Ovary (tissue), 3 donors: Measurements from ENCODE around the gene INPP5A.

Source experiments
- CTCF ChIP-seq, 3 donors: fragments of 450-650 bp in 2 of 3; fragments of 200-600 bp in 1 of 3; IDR thresholded peaks; one replicate each; pipeline versions ENCODE4 v1.5.1 to v1.8.0; 2016 to 2022; ENCODE audit warnings: antibody characterized with exemption in 3 of 3, mild to moderate bottlenecking in 1 of 3
- POLR2A ChIP-seq: fragments of 450-650 bp; IDR thresholded peaks from one replicate; pipeline ENCODE4 v1.6.1; 2017; ENCODE audit warnings: antibody characterized with exemption, mild to moderate bottlenecking, moderate library complexity
- donor health status: DM: no; HTN: no; CAD: no.

DNA sequence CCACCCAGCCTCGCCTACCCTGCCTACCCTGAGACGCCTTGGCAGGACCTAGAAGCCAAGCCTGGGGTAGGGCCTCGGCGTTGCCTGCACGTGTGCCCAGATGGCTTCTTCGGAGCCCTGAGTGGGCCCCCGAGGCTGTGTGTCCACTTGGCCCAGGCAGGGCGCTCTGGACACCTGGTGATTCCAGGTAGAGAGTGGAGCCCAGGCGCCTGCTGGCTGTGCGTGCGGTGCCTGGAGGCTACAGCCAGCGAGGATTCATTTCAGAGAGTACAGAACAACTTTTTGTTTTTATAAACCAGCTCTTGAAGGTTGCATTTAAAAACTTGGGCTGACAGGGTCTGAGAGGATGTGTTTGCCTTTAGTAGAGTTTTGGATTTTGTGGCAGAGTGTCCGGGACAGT is 208.4 kb downstream of the INPP5A start:
- no peak for TF ChIP-seq CTCF (IDR thresholded peaks at IDR 0.05)
- TF ChIP-seq POLR2A = no peak
